ENCODE data around the gene TSPAN1.

The TSPAN1 gene

DNA sequence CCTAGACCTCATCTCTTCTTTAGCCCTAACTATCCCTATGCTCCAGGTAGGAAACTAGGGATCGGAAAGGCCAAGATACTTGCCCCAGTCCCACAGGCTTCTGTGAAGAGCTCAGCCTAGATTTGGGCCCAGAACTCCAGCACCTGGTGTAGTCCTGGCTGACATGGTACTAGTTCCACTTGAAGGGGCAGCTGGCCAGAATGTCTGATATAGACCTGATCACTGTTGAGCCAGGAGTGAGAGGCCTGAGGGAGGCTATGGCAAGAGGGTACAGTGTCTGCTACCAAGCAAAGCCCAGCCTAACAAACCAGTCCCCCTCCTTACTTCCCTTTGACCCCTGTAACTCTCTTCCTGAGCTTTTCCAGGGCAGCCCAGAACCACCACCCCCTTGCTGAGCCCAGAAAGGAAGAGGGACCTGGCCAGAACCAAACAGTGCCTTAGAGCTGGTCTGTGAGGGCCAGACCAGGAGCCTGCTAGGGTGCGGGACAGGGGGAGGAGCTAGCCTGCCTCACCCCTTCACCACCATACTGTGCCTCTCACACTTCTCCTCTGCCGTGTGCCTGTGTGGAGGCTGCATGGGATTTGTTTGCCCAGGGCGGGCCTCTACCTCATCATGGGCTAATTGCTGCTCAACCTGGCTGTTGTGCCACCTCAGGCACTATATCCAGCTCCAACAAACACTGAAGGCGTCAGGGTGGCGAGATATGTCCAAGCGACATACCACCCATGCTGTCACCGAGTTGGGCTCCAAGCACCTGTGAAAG is 12.4 kb downstream of the TSPAN1 start:
- no peak for DNase-seq
- no peaks in the 10 kb centered on the region for H3K9me3 Mint-ChIP-seq
- peaks cover 9% of the 10 kb centered on the region for H3K4me1 Mint-ChIP-seq
- H3K36me3 Mint-ChIP-seq, result peaks cover 5% of the 10 kb centered on the region
- no peak overlapping the region for H3K27ac Mint-ChIP-seq
- H3K27me3 Mint-ChIP-seq, result no peaks in the 10 kb centered on the region
- CTCF ChIA-PET, result interaction anchor here (1.0 kb wide), 1 partner anchor 36 kb away, joined by 3 read pairs; no protein-coding TSS in a partner anchor
- no peak overlapping the region for H3K4me3 Mint-ChIP-seq

- DNase-seq, result no peak
- Mint-ChIP-seq H3K4me1 (peaks cover 6% of the 10 kb centered on the region), H3K4me3 (no peak overlapping the region), H3K27ac (no peak overlapping the region), H3K27me3 (no peaks in the 10 kb centered on the region), H3K9me3 (no peaks in the 10 kb centered on the region), H3K36me3 (peaks cover 5% of the 10 kb centered on the region)
- CTCF ChIA-PET, result no interaction called here
Observed at GRCh38 chr1:46188295-46189030, 13.6 kb downstream of the TSPAN1 start.

- Mint-ChIP-seq H3K9me3 (no peaks in the 10 kb centered on the region), H3K4me1 (no peaks in the 10 kb centered on the region), H3K4me3 (no peak overlapping the region), H3K27me3 (no peaks in the 10 kb centered on the region), H3K27ac (no peak overlapping the region), H3K36me3 (peaks cover 5% of the 10 kb centered on the region)
- CTCF ChIA-PET, result interaction anchor here (0.7 to 1.4 kb wide), 2 partner anchors 9 to 33 kb away, joined by 3 to 4 read pairs; no protein-coding TSS in a partner anchor
- DNase-seq, result no peak
Observed at GRCh38 chr1:46190539-46190938, 15.7 kb downstream of the TSPAN1 start.

DNA sequence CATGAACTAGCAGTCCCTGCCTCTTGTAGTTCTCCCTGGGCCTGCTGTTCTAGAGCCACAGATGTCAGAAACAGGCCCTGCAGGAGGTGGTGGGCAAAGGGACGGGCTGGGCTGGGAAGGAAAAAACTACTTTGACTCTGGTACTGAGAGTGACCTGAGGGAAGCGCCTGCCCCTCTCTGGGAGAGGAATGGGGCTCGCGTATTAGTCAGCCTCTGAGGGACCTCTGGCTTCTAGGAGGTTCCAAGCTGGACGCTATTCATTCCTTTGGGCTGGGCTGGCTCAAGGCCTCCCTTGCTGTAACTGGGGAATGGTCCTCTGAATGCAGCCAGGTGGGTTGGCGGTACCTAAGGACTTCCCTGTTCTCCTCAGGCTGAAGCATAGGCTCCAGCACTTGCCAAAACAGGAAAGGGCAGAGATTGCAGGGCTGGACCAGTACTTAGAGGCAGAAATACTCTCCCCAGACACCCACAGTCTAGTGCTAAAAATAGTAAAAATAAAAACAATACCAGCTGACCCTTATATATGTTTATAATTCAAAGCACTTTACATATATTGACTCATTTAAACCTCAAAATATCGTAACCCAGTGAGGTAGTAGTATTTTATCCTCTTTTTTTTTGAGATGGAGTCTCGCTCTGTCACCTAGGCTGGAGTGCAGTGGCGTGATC is 16.3 kb downstream of the TSPAN1 start:
- Mint-ChIP-seq H3K36me3 (peaks cover 5% of the 10 kb centered on the region), H3K27me3 (no peaks in the 10 kb centered on the region), H3K9me3 (no peaks in the 10 kb centered on the region), H3K27ac (no peak overlapping the region), H3K4me1 (no peaks in the 10 kb centered on the region), H3K4me3 (no peak overlapping the region)
- CTCF ChIA-PET, result interaction anchor here (0.7 to 1.4 kb wide), 2 partner anchors 10 to 32 kb away, joined by 3 to 4 read pairs; no protein-coding TSS in a partner anchor
- no peak for DNase-seq

GRCh38 chr1:46192171-46192570 is 17.3 kb downstream of the TSPAN1 start:
- peaks cover 5% of the 10 kb centered on the region for H3K36me3 Mint-ChIP-seq
- no peaks in the 10 kb centered on the region for H3K9me3 Mint-ChIP-seq
- CTCF ChIA-PET, result no interaction called here
- peaks cover 2% of the 10 kb centered on the region for H3K4me1 Mint-ChIP-seq
- H3K4me3 Mint-ChIP-seq, result no peak overlapping the region
- no peak for DNase-seq
- no peak overlapping the region for H3K27ac Mint-ChIP-seq
- H3K27me3 Mint-ChIP-seq, result no peaks in the 10 kb centered on the region

- no peaks in the 10 kb centered on the region for H3K9me3 Mint-ChIP-seq
- H3K36me3 Mint-ChIP-seq, result peaks cover 5% of the 10 kb centered on the region
- H3K27ac Mint-ChIP-seq, result no peak overlapping the region
- H3K27me3 Mint-ChIP-seq, result no peaks in the 10 kb centered on the region
- DNase-seq, result no peak
- CTCF ChIA-PET, result interaction anchor here (0.6 kb wide), 1 partner anchor 148 kb away, joined by 4 read pairs; no protein-coding TSS in a partner anchor
- H3K4me3 Mint-ChIP-seq, result no peak overlapping the region
- peaks cover 9% of the 10 kb centered on the region for H3K4me1 Mint-ChIP-seq
Observed at GRCh38 chr1:46193285-46193684, 18.4 kb downstream of the TSPAN1 start.

DNA sequence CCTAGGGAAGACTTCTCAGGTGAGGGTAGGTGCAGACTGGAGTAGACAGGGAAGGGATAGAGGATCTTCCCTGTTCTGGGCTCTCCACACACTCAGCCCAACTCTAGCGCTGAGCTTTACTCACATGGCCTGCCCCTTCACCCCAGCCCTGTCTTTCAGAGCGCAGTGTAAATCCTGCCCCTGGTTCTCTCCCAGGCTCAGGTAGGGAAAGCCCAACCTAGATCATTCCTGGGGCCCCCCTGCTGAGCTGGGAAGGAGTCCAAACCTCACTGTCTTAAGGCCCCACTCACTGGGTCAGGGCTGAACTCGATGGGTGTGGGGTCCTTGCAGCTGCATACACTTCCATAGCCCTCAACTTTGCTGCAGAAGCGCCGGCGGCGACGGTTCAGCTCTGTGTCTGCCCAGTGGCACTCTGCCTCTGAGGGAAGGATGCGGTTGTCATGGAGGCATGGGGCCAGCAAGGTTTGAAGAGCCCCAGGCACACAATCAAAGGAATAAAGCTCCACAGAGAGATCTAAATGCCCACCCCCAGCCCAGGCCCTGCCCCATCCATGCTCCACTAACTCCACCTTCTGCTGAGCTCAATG is 19.2 kb downstream of the TSPAN1 start:
- no peak for DNase-seq
- H3K36me3 Mint-ChIP-seq, result peaks cover 5% of the 10 kb centered on the region
- peak overlapping the region; percentile 45 for H3K27ac Mint-ChIP-seq
- H3K4me3 Mint-ChIP-seq, result no peak overlapping the region
- no peaks in the 10 kb centered on the region for H3K9me3 Mint-ChIP-seq
- peaks cover 13% of the 10 kb centered on the region for H3K4me1 Mint-ChIP-seq
- no peaks in the 10 kb centered on the region for H3K27me3 Mint-ChIP-seq
- CTCF ChIA-PET, result interaction anchor here (0.6 to 1.6 kb wide), 2 partner anchors 13 to 149 kb away, joined by 4 read pairs; no protein-coding TSS in a partner anchor

GRCh38 chr1:46194641-46195193 is 19.8 kb downstream of the TSPAN1 start:
- no peak overlapping the region for H3K27ac Mint-ChIP-seq
- H3K36me3 Mint-ChIP-seq, result peaks cover under 1% of the 10 kb centered on the region
- peaks cover 18% of the 10 kb centered on the region for H3K4me1 Mint-ChIP-seq
- H3K4me3 Mint-ChIP-seq, result no peak overlapping the region
- H3K27me3 Mint-ChIP-seq, result no peaks in the 10 kb centered on the region
- CTCF ChIA-PET, result interaction anchor here (0.6 to 1.6 kb wide), 2 partner anchors 13 to 50 kb away, joined by 3 to 4 read pairs; no protein-coding TSS in a partner anchor
- DNase-seq, result no peak
- no peaks in the 10 kb centered on the region for H3K9me3 Mint-ChIP-seq

GRCh38 chr1:46196609-46197008 is 21.7 kb downstream of the TSPAN1 start:
- H3K27ac Mint-ChIP-seq, result no peak overlapping the region

DNA sequence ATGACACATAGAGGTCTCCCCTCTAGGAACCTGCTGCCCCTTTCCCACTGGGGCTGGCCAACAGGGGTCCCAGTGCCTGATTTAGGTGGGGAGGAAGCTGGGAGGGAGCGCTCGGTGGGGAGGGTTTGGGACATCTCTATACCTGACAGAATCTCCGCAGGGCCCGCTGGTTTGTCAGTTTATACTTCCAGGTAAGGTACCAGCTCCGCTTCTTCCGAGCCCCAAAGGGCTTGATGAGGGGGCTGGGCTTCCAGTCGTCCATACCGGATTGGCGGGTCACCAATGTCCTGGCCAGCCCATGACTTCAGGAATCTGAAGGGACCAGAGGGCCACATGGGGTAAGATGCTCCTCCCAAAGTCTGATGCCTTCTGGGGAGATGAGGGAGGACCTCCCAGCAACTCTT is 22.7 kb downstream of the TSPAN1 start:
- CTCF ChIA-PET, result interaction anchor here (1.2 kb wide), 1 partner anchor 24 kb away, joined by 4 read pairs; no protein-coding TSS in a partner anchor
- Mint-ChIP-seq H3K27me3 (no peaks in the 10 kb centered on the region), H3K4me1 (peaks cover 25% of the 10 kb centered on the region), H3K27ac (peak overlapping the region; percentile 37), H3K36me3 (no peaks in the 10 kb centered on the region), H3K9me3 (no peaks in the 10 kb centered on the region), H3K4me3 (peak overlapping the region; percentile 81)
- DNase-seq, result no peak

More at GRCh38 chr1:46196609-46197008, 21.7 kb downstream of the TSPAN1 start:
- Mint-ChIP-seq H3K36me3 (no peaks in the 10 kb centered on the region), H3K4me1 (peaks cover 25% of the 10 kb centered on the region), H3K9me3 (no peaks in the 10 kb centered on the region), H3K27me3 (no peaks in the 10 kb centered on the region), H3K4me3 (peak overlapping the region; percentile 13)
- DNase-seq, result no peak
- CTCF ChIA-PET, result no interaction called here

- peak within 1 kb of the TSS; percentile 75 for H3K27ac Mint-ChIP-seq
- H3K4me3 Mint-ChIP-seq, result peak within 1 kb of the TSS; percentile 81
- H3K9me3 Mint-ChIP-seq, result no peaks in the 10 kb centered on the region
- peaks cover 4% of the 10 kb centered on the region for H3K27me3 Mint-ChIP-seq
- peaks cover 30% of the 10 kb centered on the region for H3K4me1 Mint-ChIP-seq
- CTCF ChIA-PET, result interaction anchor here (1.2 to 1.6 kb wide), 2 partner anchors 20 to 24 kb away, joined by 4 read pairs; no protein-coding TSS in a partner anchor
- peak; percentile 81 for DNase-seq
- no peaks in the 10 kb centered on the region for H3K36me3 Mint-ChIP-seq
Observed at GRCh38 chr1:46197964-46198811, 23.3 kb downstream of the TSPAN1 start, which contains the start of gene POMGNT1. Gene POMGNT1 (minus strand): TSS chr1:46198434. CDS start chr1:46197821, 613 bp downstream.

DNA sequence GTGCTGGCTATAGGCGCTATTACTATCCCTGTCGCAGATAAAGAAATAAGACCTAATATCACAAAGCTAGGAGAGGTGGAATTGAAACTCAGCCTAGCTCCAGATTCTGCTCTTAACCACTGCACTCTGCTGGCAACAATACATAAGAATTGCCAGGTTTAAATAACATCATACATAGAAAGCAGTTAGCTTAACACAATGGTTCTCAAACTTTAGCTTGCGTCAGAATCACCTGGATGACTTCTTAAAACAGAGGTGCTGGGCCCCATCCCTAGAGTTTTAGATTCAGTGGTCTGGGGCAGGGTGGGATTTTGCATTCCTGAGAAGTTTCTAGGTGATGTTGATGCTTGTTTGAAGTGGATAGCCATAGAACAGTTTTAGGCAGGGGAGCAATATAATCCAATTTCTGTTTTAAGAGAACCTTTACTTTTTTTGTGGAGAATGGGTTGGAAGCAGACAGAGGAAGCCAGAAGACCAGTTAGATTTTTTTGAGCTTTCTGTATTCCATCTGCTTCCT is 24.4 kb downstream of the TSPAN1 start:
- Mint-ChIP-seq H3K9me3 (no peaks in the 10 kb centered on the region), H3K4me3 (peak overlapping the region; percentile 77), H3K27me3 (peaks cover 12% of the 10 kb centered on the region), H3K27ac (no peak overlapping the region), H3K36me3 (no peaks in the 10 kb centered on the region), H3K4me1 (peaks cover 34% of the 10 kb centered on the region)
- CTCF ChIA-PET, result interaction anchor here (0.7 to 1.6 kb wide), 4 partner anchors 19 to 49 kb away, joined by 3 to 4 read pairs (median 3); no protein-coding TSS in a partner anchor
- DNase-seq, result no peak

Measured in activated naive CD4-positive, alpha-beta T cell treated with anti-CD3 and anti-CD28 coated beads, Interleukin-2, amount 10 ng/mL, durations not matched to agents 7 days and 5 days (primary cell).